Measurements from ENCODE around the gene UBE2S.
"Not testable (repeated sequence)": the region's sequence is repeated elsewhere in the genome, so short reads cannot be mapped to it uniquely, and the experiment has no call there.

Gene UBE2S

DNA sequence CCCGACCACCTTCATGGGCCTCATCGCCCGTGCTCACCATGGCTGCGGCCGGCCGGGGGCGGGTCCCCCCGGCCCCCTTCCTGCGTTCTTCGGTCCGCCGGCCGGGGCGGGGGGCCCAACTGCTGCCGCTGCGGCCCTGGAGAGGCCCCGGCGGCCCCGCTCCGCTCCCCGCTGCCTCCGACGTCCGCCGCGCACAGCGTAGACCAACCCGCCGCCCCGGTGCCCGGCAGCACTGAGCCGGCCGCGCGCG, at the start of gene UBE2S:
TSS of gene UBE2S (minus strand) at position 239 of the 250 bp plus-strand sequence. CDS start at position 40, 199 bp downstream.
- not testable (repeated sequence) for DNase-seq

DNA sequence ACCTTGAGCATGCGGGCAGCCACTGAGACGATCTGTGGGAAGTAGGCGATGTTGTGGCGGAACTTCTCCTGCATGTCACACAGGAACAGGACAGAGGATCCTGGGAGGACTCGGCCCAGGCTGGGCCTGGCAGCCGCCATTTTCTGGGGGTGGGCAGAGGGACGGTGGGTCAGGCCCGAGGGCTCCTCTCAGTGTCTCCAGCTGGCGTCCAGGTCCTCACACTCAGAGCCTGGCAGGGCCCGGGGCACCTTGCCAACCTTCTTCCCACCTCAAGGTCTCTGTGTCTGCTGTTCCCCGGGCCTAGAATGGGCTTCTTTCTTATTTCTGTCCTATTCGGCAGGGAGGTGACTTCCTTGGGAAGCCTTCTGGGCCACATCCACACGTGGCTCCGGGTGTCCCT, 48.8 kb upstream of the UBE2S start:
- DNase-seq = no peak

- DNase-seq = no peak
Observed at GRCh38 chr19:55455576-55456235, 48.1 kb upstream of the UBE2S start.

DNA sequence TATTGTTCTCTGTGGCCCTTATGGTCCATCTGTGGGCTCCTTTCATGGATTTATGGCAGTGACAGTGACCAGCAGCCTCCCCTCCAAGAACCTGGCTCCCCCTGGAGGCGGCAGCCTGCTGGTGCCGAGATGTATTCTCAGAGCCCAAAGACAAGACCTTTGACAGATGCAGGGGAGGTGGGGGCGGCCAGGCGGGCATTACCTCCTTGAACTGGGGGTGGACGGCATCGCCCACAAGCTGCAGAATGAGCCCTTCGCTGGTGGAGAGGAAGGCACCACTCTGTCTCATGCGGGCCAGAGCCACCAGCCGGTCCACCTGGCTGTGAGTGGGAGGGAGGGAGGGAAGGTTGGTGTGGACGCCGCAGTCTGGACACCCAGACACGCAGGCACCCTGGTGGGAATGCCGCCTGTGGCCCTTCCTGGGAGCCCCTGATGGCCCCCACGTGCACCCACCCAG, 47.2 kb upstream of the UBE2S start:
- peak; percentile 53 for DNase-seq

DNA sequence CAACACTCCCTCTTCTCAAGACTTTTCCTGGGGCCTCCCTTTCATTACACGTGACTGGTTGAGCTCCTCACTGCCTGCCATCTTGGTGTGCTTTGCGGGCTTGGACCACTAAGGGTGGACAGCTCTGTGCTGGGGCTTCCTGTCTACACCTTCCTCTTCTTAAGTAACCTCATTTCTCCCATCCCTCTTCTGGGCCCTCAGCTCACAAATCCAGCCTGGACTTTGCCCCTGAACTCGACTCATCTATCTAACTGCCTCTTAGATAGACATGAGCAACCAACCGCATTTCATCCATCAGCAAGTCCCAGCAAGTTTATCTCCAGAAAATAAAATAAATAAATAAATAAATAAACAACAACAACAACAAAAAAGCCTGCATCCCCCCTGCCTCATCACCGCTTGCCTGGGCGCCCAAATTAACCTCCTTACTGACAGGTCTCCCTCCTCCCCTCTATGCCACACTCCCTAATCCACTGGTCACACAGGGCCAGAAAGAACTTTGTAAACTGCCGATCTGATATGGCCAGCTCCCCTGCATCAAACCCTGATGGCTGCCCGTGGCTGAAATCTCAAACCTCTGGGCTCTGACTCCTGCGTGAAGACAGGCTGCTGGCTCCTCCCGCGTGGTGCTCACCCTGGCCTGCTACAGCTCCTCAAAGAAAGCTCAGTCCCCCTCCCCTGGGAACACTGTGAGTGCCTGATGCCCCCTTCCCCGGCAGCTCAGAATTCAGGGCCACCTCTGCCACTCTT, 46.1 kb upstream of the UBE2S start:
- no peak for DNase-seq

GRCh38 chr19:55452749-55453346, 45.3 kb upstream of the UBE2S start:
- DNase-seq = peak; percentile 43

DNA sequence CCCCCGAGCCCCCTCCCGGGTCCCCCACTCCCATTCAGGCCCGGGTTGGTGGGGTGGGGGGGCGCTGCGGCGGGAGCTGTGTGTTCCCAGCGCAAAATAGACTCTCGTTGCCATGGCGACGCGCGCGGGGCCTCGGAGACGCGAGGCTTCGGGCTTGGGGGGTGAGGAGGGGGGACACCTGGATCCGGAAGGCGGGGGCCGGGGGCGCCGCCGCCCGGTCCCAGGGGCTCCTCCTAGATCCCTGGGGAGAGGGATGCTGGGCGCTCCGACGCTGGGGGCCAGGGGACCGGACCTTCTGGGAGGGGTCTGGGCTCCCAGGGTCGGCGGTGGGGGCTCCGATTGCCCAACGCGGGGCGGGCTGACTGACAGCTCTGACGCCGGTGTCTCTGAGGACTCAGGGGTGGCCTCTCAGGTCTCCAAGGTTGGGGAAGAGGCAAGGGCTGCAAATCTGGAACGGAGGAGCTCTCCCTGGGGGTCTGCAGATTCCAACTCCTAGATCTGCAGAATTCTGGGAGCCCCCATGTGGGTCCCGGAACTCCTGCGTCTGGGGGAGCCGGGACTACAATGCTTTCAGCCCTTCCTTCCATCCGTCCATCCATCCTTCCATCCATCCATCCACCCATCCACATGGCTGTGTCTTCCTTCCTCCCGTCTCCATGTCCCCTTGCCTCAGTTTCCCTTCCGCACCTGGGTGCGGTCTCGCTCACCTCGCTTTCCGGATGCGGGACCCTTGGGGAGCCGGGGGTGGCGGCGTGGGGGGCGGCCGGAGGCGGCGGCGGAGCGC, 44.6 kb upstream of the UBE2S start:
- no peak for DNase-seq

DNA sequence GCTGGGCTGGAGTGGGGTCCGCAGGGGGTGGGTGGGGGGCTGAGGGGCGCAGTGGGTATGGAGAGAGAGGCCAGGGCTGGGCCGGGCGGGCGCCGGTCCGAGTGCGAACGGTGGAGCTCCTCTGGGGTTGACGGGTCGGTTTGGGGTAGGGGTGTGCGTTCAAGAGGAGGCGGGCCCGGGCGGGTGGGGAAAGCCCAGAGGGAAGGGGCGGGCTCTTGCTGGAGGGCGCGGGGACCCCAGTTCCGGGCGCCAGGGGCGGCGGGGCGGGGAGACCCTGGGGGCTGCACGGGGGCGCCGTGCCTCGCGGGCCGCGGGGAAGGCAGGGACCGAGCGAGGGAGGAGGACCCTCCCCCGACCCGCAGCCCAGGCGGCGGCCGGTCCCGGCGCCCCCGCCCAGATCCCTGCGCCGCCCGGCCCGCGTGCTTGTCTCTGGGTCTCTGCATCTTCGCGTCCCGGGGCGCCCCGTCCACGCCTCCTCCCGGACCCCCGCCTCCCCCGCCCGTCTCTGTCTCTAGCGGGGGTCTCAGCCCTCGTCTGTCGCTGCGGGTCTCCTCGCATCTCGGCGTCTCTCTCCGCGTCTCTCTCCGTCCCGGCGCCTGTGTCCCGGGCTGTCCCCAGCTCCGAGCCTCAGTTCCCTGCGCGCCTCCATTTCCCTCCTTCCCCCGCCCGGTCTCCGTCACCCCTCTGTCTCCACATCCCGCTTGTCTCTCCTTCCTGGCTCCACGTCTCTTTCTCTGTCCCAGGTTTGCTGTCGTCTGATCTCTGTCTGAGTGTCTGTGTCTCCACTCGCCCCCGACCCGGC, 43.8 kb upstream of the UBE2S start:
- no peak for DNase-seq

GRCh38 chr19:55449469-55449868, 41.9 kb upstream of the UBE2S start:
- no peak for DNase-seq

- DNase-seq = not testable (repeated sequence)
Observed at GRCh38 chr19:55448175-55448490, 40.5 kb upstream of the UBE2S start.

- no peak for DNase-seq
Observed at GRCh38 chr19:55447421-55448174, 40.0 kb upstream of the UBE2S start.

DNA sequence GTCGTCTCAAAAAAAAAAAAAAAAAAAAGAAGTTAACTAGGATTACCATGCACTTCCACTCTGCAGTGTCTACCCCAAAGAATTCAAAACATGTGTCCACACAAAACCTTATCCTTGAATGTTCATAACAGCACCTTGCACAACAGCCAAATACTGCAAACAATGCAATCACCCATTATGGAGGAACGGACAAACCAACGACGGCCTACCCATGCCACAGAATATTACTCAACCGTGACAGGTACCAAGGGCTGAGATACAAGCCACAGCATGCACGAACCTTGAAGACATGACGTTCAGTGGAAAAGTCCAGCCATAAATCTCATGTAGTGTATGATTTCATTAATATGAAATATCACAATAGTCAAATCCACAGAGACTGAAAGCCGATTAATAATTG, 38.5 kb upstream of the UBE2S start:
- no peak for DNase-seq

DNA sequence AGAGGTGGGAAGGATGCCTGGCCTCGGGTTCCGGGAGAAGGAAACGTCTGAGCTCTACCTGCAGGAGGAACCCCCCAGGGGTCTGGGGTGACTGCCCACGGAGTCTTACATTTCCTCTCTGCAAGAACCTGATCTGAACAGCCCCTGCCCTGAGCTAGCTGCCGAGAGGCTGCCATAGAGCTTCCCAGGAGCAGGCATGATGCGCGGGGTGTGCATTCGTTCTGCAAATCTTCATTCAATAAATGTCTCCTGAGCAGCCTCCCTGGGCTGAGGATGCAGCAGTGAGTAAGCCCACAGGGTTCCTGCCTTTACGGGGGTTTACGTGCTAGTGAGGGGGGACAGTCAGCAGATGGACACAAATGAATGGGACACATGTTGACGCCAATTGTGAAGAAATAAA, 37.1 kb upstream of the UBE2S start:
- no peak for DNase-seq

DNA sequence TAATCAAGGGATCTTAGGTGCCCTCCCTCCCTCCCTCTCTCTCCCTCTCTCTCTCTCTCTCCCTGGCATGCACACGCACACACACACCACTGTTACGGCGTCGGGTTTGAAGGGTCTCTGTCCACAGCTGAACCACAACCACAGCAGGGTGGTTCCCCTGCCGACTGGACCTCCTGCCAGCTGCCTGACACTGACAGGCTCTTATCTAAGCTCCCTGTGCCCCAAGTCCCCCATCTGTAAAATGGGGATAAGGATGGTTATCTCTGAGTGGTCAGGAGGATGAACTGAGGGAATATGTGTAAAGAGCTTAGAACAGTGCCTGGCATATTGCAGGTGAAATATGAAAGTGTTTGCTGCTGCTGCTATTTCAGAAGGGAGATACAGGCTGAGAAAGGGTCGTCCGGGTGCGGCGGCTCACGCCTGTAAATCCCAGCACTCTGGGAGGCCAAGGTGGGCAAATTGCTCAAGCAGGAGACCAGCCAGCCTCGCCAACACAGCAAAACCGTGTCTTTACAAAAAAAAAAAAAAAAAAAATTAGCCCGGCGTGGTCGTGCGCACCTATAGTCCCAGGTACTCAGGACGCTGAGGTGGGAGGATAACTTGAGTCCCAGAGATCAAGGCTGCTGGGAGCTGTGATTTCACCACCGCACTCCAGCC, 36.4 kb upstream of the UBE2S start:
- DNase-seq = no peak

DNA sequence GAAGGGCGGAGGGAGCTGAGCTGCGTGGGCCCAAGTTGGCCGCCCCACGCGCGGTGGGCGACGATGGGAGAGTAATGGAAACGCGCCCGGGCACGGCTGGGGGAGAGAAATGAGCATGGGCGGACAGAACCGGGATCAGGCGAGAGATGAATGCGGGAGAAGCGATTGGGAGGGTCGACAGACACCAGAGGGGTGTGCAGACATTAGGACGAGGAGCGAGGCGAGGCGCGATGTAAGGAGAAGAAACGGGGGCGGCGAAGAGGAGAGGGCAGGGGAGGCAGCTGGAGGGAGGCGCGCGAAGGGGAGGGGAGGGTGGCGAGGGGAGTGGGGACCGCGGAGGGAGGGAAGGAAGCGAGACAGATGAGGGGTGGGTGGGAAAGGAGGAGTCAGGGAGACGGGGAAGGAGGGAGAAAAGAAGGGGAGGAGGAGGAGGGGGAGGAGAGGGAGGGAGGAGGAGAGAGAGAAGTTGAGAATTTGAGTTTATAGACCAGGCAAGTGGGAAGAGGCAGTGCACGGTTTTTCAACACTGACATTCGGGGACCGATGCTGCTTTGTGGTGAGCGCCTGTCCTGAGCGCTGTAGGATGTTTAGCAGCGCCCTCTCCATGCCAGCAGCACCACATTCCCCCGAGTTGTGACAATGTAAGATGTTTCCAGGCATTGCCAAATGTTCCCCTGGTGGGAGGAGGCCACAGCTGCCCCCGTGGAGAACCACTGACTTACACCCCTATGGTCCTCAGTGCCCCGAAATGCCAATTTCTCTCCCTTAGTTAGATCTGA, 35.6 kb upstream of the UBE2S start, which contains the start of gene SHISA7:
TSS of gene SHISA7 (minus strand) at position 256 of the 779 bp plus-strand sequence. CDS start 437 bp downstream, outside the sequence.
- no peak for DNase-seq

DNA sequence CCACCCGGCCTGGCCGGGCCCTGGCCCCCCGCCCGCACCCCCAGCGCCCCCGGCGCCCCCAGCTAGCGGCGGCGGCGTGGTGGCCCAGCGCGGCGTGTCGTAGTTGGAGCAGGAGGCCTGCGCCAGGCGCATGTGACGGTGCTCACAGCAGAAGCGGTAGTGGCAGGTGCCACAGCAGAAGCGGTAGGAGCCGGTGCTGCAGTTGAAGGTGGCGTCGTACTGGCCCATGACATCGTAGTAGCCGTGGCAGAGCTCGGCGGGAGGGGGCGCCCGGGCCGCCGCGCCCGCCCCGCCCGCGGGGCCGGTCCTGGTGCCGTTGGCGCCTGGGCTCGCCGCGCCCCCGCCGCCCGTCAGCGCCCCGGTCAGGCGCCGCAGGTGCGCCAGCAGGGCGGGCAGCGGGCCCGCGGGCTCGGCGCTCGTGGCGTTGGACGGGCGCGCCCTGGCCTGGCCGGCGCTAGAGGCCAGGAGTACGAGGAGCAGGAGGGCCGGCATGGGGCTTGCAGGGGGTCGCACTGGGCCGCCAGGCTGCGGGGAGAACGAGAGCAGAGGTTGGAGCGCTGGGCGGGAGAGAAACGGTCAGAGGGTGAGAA, 34.9 kb upstream of the UBE2S start:
- no peak for DNase-seq

- no peak for DNase-seq
Observed at GRCh38 chr19:55441692-55442321, 34.2 kb upstream of the UBE2S start.

- DNase-seq = no peak
Observed at GRCh38 chr19:55441319-55441691, 33.7 kb upstream of the UBE2S start.

- DNase-seq = no peak
Observed at GRCh38 chr19:55440411-55441105, 33.0 kb upstream of the UBE2S start.
